HG03103 (cell line): Measurements from ENCODE around the gene MAP3K20.
"Not testable (repeated sequence)": the region's sequence is repeated elsewhere in the genome, so short reads cannot be mapped to it uniquely, and the experiment has no call there.

Experiments
- ATAC-seq: cut with Tn5 transposase; IDR thresholded peaks from one replicate; pipeline ENCODE4 v1.9.1; 2021; ENCODE audit warnings: low read depth; ENCODE audit not compliant: unreplicated experiment

Gene MAP3K20

GRCh38 chr2:173086518-173087213, 11.0 kb downstream of the MAP3K20 start:
- no peak for ATAC-seq

GRCh38 chr2:173087214-173087581, 11.6 kb downstream of the MAP3K20 start:
- no peak for ATAC-seq

DNA sequence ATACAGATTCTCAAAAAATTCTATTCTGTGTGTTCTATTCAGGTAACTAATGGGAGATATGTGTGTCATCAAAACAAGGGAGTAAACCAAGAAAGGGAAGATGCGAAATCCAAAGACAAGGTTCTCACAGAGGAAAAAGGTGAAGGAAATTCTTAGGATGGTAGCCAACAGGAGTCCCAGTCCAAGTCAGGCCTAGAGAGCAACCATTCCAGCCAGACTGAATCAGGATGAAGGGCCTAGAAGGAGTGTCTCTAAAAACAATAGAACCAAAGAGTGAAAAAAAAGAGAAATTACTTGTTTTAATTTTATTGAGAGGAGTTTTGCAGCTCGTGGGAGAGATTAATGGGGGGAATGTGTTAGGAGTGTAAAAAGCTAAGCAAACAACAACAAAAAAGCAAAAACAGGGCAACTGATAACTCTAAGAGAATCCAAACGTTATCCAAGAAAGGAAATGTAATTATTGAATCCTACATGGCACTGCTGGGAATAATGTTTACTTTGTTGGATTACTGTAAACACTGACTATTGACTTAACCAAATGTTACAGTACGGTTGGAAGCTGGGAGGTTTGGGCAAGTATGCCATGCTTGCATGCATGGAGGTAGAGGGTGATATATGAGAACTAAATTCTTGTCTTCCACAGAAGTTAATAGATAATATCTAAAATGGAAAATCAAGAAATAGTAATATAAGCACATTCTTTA, 12.3 kb downstream of the MAP3K20 start:
- ATAC-seq: no peak

DNA sequence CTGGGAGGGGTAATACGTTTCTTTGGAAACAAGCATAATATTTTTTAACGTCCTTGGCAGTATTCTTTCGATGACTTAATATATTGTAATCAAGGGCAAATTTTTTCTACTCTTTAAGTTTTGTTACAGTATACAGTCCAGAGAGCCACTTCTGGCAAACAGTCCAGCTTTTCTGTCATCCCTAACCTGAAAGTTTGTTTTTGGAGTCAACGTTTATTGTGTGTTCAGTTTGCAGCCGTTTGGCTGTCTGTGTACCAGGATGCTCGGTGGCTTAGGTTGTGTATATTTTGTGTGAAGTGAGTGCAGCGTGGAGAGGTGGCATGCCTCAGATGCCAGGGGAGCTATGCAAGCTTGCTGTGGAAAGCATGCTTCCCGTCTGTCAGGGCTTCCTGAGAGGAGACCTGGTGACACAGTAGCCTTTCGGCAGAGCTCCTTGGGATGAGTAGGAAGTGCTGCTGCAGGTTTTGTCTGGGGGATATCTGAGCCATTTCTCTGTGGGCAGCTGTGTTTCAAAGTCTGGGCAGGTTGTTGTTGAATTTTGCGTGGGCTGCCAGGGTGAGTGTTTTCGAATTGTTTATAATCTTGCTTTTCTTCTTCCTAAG, 14.7 kb downstream of the MAP3K20 start:
- ATAC-seq: no peak

- ATAC-seq: no peak
Measured at GRCh38 chr2:173090973-173091660, 15.5 kb downstream of the MAP3K20 start.

GRCh38 chr2:173091910-173092309, 16.3 kb downstream of the MAP3K20 start:
- ATAC-seq: no peak

GRCh38 chr2:173092844-173093402, 17.3 kb downstream of the MAP3K20 start:
- ATAC-seq: no peak

DNA sequence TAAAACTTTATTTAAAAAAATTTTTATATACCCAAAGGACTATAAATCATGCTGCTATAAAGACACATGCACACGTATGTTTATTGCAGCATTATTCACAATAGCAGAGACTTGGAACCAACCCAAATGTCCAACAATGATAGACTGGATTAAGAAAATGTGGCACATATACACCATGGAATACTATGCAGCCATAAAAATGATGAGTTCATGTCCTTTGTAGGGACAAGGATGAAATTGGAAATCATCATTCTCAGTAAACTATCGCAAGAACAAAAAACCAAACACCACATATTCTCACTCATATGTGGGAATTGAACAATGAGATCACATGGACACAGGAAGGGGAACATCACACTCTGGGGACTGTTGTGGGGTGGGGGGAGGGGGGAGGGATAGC, 18.0 kb downstream of the MAP3K20 start:
- not testable (repeated sequence) for ATAC-seq

DNA sequence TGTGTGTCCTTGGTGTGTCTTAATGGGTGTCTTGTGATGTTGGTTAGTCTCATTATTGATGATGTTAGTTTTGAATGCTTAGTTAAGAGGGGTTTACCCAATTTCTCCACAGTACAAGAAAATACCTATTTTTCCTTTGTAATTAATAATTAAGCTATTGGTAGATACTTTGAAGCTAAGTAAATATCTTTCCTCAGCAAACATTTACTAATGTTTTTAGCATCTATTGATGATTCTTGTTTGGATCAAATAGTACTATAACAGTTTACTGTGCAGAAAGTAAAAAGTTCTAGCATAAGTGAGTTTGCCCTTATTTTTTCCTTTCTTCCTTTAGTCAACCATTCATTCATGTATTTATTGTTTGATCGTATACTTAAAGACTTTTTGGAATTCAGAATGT, 19.1 kb downstream of the MAP3K20 start:
- ATAC-seq: no peak

DNA sequence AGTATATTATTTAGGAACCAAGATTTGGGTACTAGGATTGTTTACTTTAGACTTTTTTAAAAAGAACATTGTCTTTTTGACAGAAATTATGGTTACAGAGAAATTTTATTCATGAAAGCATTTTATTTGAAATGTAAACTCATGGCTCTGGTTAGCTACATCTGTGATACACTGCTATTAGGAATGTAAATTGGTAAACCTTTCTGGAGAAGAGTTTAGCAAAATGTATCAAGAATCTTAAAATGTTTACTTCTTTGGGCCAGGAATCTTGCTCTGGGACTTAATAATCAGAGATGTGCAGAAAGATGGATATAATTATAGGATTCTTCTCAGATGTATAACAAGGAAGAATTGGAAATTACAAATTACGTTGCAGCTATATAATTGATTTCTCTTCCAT, 19.7 kb downstream of the MAP3K20 start:
- ATAC-seq: no peak

DNA sequence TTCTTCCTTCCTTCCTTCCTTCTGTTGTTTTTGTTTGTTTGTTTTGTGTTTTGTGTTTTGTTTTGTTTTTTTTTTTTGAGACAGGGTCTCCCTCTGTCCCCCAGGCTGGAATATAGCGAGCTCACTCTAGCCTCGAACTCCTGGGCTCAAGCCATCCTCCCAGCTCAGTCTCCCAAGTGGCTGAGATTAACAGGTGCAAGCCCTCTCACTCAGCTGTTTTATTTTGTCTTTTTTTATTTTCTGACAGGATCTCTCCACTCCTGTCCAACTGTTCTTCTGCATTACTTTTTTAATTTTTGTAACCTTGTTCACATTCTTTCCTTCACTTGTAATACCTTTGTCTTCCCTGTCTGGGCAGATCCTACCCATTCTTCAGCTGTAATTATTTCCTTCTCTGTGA, 23.6 kb downstream of the MAP3K20 start:
- no peak for ATAC-seq

DNA sequence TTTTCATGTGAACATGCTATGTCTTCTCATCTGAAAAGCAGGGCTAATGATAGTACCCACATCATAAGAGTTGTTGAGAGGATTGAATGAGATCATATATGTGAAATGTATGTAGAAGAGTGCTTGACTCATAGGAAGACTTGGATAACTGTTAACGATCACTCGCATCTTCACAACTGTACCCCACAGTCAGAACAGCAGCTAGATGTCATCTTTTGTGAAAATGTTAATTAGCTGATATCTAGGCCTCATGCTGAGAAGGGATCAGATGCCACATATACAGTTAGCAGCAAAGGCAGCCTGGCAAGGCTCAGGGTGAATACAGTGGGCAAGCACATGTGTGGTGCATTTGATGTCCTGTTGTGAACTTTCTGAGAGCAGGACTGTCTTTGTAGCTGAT, 24.2 kb downstream of the MAP3K20 start:
- no peak for ATAC-seq

GRCh38 chr2:173101687-173102086, 26.0 kb downstream of the MAP3K20 start:
- ATAC-seq: peak; percentile 56

DNA sequence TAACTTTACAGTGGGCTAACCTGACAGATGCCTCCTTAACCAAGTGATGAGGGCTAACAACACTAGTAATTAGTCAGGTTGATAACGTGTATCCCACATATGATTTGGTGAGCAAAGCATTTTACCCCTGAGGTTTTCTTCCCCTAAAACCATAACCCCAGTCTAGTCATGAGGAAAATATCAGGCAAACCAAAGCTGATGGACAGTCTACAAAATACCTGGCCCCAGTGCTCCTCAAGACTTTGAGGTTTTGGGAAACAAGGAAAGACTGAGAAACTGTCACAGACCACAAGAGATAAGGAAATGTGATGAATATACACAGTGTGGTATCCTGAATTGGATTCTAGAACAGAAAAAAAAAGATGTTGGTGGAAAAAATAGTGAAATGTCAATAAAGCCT, 28.5 kb downstream of the MAP3K20 start:
- ATAC-seq: no peak

DNA sequence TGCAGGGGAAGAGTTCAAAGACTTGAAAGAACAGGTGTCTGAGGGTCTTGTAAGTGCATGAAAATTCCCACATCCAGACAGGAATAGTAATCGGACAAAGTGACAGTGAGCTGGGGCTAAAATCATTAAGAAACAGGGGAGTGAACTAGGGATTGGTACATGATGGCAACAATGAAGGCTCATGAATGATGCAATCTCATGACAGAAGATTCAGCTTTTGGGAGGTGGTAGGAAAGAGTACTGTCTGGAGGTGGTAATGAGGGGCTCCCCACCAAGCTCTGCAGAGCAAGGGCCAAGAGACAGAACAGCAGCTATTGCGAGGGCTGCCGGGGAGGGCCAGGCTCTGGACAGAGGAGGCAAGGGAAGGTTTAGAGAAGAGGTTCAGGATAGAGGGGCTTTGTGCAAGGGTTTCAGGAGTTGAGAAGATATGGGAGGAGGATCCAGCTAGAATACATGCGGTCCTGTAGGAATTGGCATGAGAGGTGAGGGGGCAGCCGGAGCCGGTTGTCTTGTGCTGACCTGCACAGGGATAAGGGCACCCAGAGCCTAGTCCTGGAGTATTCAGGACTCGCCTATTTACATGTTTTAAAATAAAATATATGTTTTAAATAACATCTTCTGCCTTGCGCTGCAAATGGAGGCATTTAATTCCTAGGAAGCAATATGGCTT, 31.4 kb downstream of the MAP3K20 start:
- no peak for ATAC-seq

DNA sequence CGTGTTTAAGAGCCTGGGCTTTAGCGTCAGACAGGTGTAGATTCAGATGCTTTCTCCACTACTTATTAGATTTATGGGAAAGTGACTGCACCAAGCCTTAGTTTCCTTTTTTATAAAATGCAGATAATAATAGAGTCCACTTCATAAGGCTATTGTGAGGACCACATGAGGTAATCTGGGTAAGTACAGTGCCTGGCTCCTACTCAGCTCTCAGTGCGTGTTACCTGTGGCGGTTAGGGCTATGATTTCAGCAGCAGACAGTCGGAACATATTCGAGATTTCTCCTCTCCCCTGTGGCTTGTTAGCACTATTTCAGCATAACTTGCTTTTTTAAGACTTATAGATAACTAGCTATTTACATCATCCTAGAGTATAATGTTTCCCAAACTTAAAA, 32.0 kb downstream of the MAP3K20 start:
- ATAC-seq: no peak

DNA sequence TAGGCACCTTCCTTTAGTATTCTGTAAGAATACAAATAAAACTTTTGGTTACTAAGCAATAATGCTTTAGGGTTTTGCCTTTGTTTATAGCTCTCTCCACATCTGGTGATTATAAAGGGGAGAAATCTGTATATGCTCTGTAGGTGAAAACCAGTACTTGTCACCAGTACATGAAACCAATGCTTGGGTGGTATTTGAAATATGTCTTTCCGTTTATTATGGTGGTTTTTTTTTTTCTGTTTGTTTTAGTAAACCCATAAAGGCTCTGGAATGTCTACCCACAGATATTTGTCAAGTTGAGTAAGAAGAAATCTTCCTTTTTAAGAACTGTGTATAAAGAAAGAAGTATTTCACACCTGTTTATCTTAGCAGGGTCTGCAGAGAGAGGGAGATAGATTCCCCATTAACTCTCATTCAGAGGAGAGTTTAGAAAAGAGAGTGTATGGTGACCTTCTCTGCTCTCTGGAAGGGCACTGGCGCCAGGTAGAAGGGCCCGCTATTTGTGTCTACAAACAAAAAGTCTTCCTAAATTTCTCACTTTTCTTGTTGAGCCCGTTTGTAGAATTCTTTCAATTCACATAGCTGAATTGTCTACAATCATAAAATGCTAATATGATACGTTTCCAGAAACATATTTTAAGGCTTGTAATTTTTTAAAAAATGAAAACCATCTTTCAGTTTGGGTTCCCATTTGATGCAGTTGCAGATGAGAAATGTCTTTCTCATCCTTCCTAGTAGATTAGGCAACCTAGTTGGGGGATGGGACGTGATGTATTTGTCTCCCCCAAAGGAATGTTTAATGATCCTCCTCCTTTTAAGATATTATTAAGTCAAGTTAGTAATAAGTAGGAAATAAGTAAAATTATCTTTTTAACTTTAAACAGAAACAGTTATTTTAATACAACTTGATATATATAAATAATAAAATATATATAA, 33.9 kb downstream of the MAP3K20 start:
- ATAC-seq: no peak

DNA sequence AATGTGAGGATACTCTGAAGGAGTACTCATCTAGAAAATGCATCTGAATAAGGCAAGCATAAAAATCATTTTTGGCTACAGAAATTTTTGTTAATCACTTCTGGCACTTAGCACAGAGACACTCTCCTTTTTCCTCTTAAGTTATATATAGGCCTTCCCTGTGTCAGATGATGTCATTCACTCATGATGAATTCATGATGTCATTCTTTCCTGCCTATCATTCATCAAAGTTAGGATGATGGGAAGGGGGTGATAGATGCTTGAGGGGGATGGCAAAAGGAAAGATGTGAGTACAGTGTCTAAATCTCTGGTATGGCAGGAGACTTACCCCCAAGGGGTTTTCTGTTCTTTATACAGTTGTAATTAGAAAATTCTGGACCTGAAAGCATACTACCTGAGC, 42.0 kb downstream of the MAP3K20 start:
- ATAC-seq: no peak

DNA sequence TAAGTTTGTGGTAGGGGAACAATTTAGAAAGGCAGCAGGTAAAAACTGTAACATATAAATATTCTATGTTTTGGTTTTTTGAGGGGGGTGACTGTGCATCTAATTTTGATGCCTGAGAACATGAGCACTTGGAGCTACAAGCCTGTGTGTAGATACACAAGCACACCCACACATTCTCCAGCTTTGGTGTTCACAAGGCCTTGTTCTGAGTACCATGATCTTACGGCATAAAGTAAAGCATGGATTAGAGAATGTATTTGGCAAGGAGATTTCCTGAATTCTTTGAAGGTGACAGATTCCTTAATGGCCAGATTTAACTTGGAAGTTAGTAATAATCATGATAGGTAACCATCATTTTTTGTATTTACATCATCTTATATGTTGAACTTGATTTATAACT, 42.7 kb downstream of the MAP3K20 start:
- ATAC-seq: no peak
